Upper lobe of left lung (tissue), 6 donors: Measurements from ENCODE around the gene CMTR1. TPM values are rescaled to one million over a fixed set of nuclear protein-coding genes. Genes with fewer than 3 reads are reported as not detected.

Experiments used
- ATAC-seq, 2 donors: fragments of 200-7000 bp; cut with Tn5 transposase; one replicate each; pipeline ENCODE4 v1.9.1; 2022; ENCODE audit warnings: mild to moderate bottlenecking in 2 of 2, moderate library complexity in 2 of 2; ENCODE audit not compliant: low FRiP score in 2 of 2
- DNase-seq, 2 donors: peaks; one replicate each; pipeline ENCODE4 v3.0.0-alpha.2; 2019 to 2020
- H3K27ac ChIP-seq, 4 donors: fragments of 200-600 bp; sonication (generic); one replicate each; pipeline ENCODE4 v1.5.1; 2016 to 2019
- H3K27me3 ChIP-seq, 4 donors: fragments of 200-600 bp; sonication (generic); one replicate each; pipeline ENCODE4 v1.5.1; 2017 to 2019
- H3K36me3 ChIP-seq, 4 donors: fragments of 200-600 bp; sonication (generic); one replicate each; pipeline ENCODE4 v1.5.1; 2016 to 2019
- H3K4me1 ChIP-seq, 4 donors: fragments of 200-600 bp; sonication (generic); one replicate each; pipeline ENCODE4 v1.5.1; 2018 to 2019
- H3K4me3 ChIP-seq, 4 donors: fragments of 200-600 bp; sonication (generic); one replicate each; pipeline ENCODE4 v1.5.1; 2017 to 2019; ENCODE audit warnings: mild to moderate bottlenecking in 2 of 4, moderate library complexity in 1 of 4
- H3K9me3 ChIP-seq, 4 donors: fragments of 200-600 bp; sonication (generic); one replicate each; pipeline ENCODE4 v1.5.1; 2018 to 2019
- EP300 ChIP-seq, 4 donors: sonication (generic); formaldehyde crosslinking; IDR thresholded peaks; one replicate each; pipeline ENCODE4 v1.5.1; 2017; ENCODE audit warnings: antibody characterized with exemption in 4 of 4, control low read depth in 2 of 4
- POLR2A ChIP-seq, 4 donors: fragments of 450-650 bp; IDR thresholded peaks; one replicate each; pipeline ENCODE4 v1.5.1; 2016 to 2017; ENCODE audit warnings: antibody characterized with exemption in 4 of 4, mild to moderate bottlenecking in 2 of 4
- POLR2AphosphoS5 ChIP-seq, 2 donors: sonication (generic); formaldehyde crosslinking; IDR thresholded peaks; one replicate each; pipeline ENCODE4 v1.5.1; 2017; ENCODE audit warnings: antibody characterized with exemption in 2 of 2
- WGBS, 2 donors: methylation state at CpG; one replicate each; pipeline ENCODE4 v1.1.5; 2017 to 2018; 5-methylcytosine and 5-hydroxymethylcytosine counted together
- total RNA-seq, 6 donors: library from RNA; depleted of rRNA in 4 of 6; stranded (reverse); fragments of >200 nt in 4 of 6; gene quantifications; one replicate each; pipeline versions ENCODE4 v1.1.0 to v1.2.1, GENCODE V29; 2016 to 2021
- TF ChIP-seq, protein P1 (sequence below), 6 experiments: fragments of 450-650 bp in 4 of 6; fragments of 200-600 bp in 2 of 6; sonication (generic) in 2 of 6; IDR thresholded peaks; one replicate each; pipeline ENCODE4 v1.5.1; 2016 to 2019; ENCODE audit warnings: antibody characterized with exemption in 6 of 6
- donor health status: DM: no; HTN: no; CAD: no; lungs with moderate emphysema.
- donor health status: DM: no; HTN: yes; CAD: no; lungs with severe emphysema.

Gene CMTR1, protein sequence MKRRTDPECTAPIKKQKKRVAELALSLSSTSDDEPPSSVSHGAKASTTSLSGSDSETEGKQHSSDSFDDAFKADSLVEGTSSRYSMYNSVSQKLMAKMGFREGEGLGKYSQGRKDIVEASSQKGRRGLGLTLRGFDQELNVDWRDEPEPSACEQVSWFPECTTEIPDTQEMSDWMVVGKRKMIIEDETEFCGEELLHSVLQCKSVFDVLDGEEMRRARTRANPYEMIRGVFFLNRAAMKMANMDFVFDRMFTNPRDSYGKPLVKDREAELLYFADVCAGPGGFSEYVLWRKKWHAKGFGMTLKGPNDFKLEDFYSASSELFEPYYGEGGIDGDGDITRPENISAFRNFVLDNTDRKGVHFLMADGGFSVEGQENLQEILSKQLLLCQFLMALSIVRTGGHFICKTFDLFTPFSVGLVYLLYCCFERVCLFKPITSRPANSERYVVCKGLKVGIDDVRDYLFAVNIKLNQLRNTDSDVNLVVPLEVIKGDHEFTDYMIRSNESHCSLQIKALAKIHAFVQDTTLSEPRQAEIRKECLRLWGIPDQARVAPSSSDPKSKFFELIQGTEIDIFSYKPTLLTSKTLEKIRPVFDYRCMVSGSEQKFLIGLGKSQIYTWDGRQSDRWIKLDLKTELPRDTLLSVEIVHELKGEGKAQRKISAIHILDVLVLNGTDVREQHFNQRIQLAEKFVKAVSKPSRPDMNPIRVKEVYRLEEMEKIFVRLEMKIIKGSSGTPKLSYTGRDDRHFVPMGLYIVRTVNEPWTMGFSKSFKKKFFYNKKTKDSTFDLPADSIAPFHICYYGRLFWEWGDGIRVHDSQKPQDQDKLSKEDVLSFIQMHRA
- total RNA-seq = 10 to 100 TPM; 34.5 to 80.7 (median 38.1) TPM

DNA sequence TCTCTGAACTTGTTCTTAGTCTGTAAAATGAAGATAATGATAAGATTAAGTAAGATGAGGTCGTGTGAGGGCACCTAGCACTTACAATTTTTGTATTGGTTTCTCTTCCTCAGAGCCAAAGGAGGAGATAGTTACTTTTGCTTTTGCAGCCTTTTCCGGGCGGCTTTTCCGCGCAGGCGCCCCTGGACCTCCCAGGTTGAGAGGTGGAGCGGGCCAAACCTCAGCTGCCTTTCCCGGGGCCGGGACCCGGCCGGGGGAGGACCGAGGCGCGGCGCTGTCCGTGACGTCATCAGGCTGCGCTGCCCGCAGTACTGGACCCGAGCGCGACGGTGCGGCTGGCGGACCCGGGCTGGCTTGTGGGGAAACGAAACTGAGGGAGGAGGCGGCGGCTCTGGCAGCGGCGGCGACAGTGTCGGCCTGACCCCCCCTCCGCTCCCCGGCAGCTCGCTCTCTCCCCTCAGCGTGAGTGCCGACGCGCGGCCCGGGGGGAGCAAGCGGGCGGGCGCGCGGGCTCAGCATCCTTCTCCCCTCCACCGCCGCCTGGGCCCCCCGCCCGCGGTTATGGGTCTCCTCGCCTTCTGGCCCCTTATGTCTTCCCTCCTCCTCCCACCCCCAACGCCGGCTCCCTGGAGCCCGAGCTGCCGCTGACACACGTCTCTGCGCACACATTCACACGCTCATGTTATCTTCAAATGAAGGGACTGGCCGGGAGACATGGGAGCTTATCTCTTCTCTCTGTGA, at the start of gene CMTR1:
CMTR1 (plus strand) TSS at position 306 of the 741 bp plus-strand sequence. CDS start 2,409 bp downstream, outside the sequence.
- TF ChIP-seq EP300 (IDR thresholded peaks at IDR 0.05) (peak in 1 of 4 donors; percentile 43), POLR2AphosphoS5 (IDR thresholded peaks at IDR 0.05) (peak; percentile 90 to 92), POLR2A (IDR thresholded peaks at IDR 0.05) (peak in 3 of 4 donors; percentile 11 to 86 (median 84))
- TF ChIP-seq, protein P1, sequence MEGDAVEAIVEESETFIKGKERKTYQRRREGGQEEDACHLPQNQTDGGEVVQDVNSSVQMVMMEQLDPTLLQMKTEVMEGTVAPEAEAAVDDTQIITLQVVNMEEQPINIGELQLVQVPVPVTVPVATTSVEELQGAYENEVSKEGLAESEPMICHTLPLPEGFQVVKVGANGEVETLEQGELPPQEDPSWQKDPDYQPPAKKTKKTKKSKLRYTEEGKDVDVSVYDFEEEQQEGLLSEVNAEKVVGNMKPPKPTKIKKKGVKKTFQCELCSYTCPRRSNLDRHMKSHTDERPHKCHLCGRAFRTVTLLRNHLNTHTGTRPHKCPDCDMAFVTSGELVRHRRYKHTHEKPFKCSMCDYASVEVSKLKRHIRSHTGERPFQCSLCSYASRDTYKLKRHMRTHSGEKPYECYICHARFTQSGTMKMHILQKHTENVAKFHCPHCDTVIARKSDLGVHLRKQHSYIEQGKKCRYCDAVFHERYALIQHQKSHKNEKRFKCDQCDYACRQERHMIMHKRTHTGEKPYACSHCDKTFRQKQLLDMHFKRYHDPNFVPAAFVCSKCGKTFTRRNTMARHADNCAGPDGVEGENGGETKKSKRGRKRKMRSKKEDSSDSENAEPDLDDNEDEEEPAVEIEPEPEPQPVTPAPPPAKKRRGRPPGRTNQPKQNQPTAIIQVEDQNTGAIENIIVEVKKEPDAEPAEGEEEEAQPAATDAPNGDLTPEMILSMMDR (IDR thresholded peaks at IDR 0.05) = peak in 2 of 6 experiments; percentile 28 to 39
- WGBS, 2 donors = 0 to 3% methylated on average over 9 to 28 of the region's 61 CpGs
- DNase-seq = peak; percentile 96 to 100

DNA sequence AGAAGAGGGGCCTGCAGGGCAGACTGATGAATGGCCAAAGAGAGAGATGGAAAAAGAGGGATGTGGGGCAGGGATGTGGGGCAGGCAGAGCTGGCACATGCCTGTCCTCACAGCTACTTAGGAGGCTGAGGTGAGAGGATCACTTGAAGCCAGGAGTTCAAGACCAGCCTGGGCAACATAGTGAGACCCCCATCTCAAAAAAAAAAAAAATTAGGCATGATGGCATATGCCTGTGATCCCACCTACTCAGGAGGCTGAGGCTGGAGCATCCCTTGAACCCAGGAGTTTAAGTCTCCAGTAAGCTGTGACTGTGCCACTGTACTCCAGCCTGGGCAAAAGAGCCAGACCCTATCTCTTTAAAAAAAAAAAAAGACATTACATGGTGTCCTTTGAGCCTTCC, 44.4 kb upstream of the CMTR1 start:
- TF ChIP-seq, protein P1 (IDR thresholded peaks at IDR 0.05) = no peak
- no peak for TF ChIP-seq POLR2A (IDR thresholded peaks at IDR 0.05)
- TF ChIP-seq EP300 (IDR thresholded peaks at IDR 0.05) = no peak
- TF ChIP-seq POLR2AphosphoS5 (IDR thresholded peaks at IDR 0.05) = no peak
- DNase-seq (no peak), ATAC-seq (no peak)
- no peaks in the 10 kb centered on the region for H3K9me3 ChIP-seq
- no peak overlapping the region for H3K27ac ChIP-seq
- no peak overlapping the region for H3K4me3 ChIP-seq
- no peaks in the 10 kb centered on the region for H3K4me1 ChIP-seq
- H3K27me3 ChIP-seq = no peaks in the 10 kb centered on the region
- peaks cover 0 to 60% (median 31%) of the 10 kb centered on the region in 4 donors for H3K36me3 ChIP-seq

More for the DNA sequence above, at the start of gene CMTR1:
- Histone ChIP-seq H3K27me3 (no peaks in the 10 kb centered on the region), H3K4me3 (peak within 1 kb of the TSS; percentile 90 to 96 (median 95)), H3K27ac (peak within 1 kb of the TSS; percentile 91 to 95 (median 92)), H3K9me3 (no peaks in the 10 kb centered on the region), H3K36me3 (peaks cover 10 to 28% (median 21%) of the 10 kb centered on the region in 4 donors), H3K4me1 (peaks cover 14 to 22% (median 16%) of the 10 kb centered on the region in 4 donors)
- peak; percentile 98 to 99 for ATAC-seq

DNA sequence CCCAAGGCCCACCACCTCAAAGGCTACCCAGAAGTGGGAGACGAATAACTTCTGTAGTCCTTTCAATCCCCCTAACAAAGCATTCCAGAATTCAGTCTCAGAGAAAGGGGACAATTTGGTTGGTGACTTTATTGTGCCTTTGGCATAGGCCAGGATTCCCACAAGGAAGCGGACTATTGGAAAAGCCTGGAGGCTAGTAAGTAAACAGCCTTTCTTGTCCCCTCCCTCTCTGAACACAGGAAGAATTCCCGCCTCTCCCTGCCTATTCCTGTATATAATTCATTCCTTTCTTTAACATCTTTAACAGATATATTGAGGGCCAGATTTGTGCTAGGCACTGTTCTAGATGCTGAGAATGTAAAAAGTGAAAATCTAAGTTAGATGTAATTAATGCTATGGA, 43.2 kb upstream of the CMTR1 start:
- H3K4me1 ChIP-seq = no peaks in the 10 kb centered on the region
- peaks cover 0 to 61% (median 29%) of the 10 kb centered on the region in 4 donors for H3K36me3 ChIP-seq
- no peak overlapping the region for H3K4me3 ChIP-seq
- H3K9me3 ChIP-seq = no peaks in the 10 kb centered on the region
- TF ChIP-seq POLR2A (IDR thresholded peaks at IDR 0.05) (no peak), POLR2AphosphoS5 (IDR thresholded peaks at IDR 0.05) (no peak), EP300 (IDR thresholded peaks at IDR 0.05) (no peak)
- TF ChIP-seq, protein P1 (IDR thresholded peaks at IDR 0.05) = no peak
- ATAC-seq (no peak), DNase-seq (no peak)
- no peak overlapping the region for H3K27ac ChIP-seq
- no peaks in the 10 kb centered on the region for H3K27me3 ChIP-seq
- 90 to 95% methylated on average over 3 of the region's 3 CpGs for WGBS, 2 donors

DNA sequence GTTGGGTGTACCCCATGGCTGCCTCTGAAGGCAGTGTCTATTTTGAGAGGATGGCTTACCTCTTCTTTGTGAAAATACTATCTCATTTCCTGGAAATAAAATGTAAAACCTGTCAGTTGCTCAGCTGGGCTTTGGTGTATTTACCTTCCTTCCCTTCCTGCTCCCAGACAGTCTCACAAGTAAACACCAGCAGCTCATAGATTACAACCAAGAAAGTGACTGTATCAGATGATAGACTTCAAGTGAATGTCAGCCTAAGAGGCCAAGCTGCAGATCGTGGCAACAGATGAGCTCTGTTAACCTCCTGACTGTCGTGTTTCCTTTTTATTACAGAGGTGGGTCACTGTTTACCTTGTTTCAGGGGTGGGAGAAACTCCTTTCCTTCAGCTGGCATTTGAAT, 41.9 kb upstream of the CMTR1 start:
- TF ChIP-seq POLR2A (IDR thresholded peaks at IDR 0.05) (no peak), EP300 (IDR thresholded peaks at IDR 0.05) (no peak), POLR2AphosphoS5 (IDR thresholded peaks at IDR 0.05) (no peak)
- TF ChIP-seq, protein P1 (IDR thresholded peaks at IDR 0.05) = no peak
- WGBS, 2 donors = 61 to 66% methylated on average over 2 of the region's 2 CpGs
- no peak for DNase-seq
- Histone ChIP-seq H3K4me1 (no peaks in the 10 kb centered on the region), H3K9me3 (no peaks in the 10 kb centered on the region), H3K27ac (no peak overlapping the region), H3K4me3 (no peak overlapping the region), H3K27me3 (no peaks in the 10 kb centered on the region), H3K36me3 (peaks cover 0 to 49% (median 29%) of the 10 kb centered on the region in 4 donors)
- ATAC-seq = no peak
